HAP-1 (cell line): ENCODE results near the gene MYBPC1.

Source experiments
- DNase-seq, 2 experiments: peaks; one replicate each; pipeline ENCODE4 v3.0.0-alpha.2; 2016 to 2020; ENCODE audit warnings: low spot score in 2 of 2
- H3K27me3 ChIP-seq: fragments of 250-450 bp; sonication (Bioruptor Pico); 2 replicates; pipeline ENCODE4 v1.5.1; 2020; ENCODE audit warnings: low read depth, mild to moderate bottlenecking, moderate library complexity
- H3K36me3 ChIP-seq: fragments of 250-450 bp; sonication (Bioruptor Pico); replicated peaks from 2 replicates; pipeline ENCODE4 v1.5.1; 2020; ENCODE audit warnings: mild to moderate bottlenecking
- H3K4me1 ChIP-seq: fragments of 250-450 bp; sonication (Bioruptor Pico); 2 replicates; pipeline ENCODE4 v1.5.1; 2020; ENCODE audit warnings: mild to moderate bottlenecking
- H3K4me3 ChIP-seq: fragments of 250-450 bp; sonication (Bioruptor Pico); 2 replicates; pipeline ENCODE4 v1.5.1; 2020; ENCODE audit warnings: mild to moderate bottlenecking, moderate library complexity
- H3K9me3 ChIP-seq: fragments of 250-450 bp; sonication (Bioruptor Pico); 2 replicates; pipeline ENCODE4 v1.5.1; 2020; ENCODE audit warnings: mild to moderate bottlenecking, moderate library complexity
- in situ Hi-C: fragments of 300-500 bp; cut with MboI; formaldehyde crosslinking; loops from 3 replicates; pipeline ENCODE4 v1.14.3; 2020; ENCODE audit warnings: low sequenced_read_pairs, inconsistent platforms, mixed read lengths

Gene MYBPC1

DNA sequence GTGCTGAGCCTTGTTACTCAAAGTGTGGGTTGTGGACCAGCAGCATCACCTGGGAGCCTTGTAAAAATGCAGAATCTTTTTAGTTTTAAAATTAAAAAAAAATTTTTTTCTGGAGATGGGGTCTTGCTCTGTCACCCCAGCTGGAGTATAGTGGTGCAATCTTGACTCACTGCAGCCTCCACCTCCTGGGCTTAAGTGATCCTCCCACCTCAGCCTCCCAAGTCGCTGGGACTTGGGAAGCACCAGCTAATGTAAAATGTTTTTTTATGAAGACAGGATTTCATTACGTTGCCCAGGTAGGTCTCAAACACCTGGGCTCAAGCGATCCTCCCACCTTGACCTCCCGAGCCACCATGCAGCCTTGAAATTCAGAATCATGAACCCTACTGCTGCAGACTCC, 14.4 kb downstream of the MYBPC1 start:
- Histone ChIP-seq H3K27me3 (no peaks in the 10 kb centered on the region), H3K36me3 (no peaks in the 10 kb centered on the region), H3K4me1 (peaks cover 8% of the 10 kb centered on the region), H3K4me3 (no peak overlapping the region), H3K9me3 (no peaks in the 10 kb centered on the region)
- no peak for DNase-seq
- in situ Hi-C loops = no loop called here

- no peak for DNase-seq
- Histone ChIP-seq H3K4me1 (no peaks in the 10 kb centered on the region; the same call in 1 of the 2 replicates), H3K9me3 (no peaks in the 10 kb centered on the region), H3K27me3 (no peaks in the 10 kb centered on the region), H3K4me3 (no peak overlapping the region), H3K36me3 (no peaks in the 10 kb centered on the region)
- in situ Hi-C loops = no loop called here
Measured at GRCh38 chr12:101612160-101612916, 17.6 kb downstream of the MYBPC1 start.

- no peak for DNase-seq
- in situ Hi-C loops = no loop called here
- no peaks in the 10 kb centered on the region for H3K36me3 ChIP-seq
- H3K9me3 ChIP-seq = no peaks in the 10 kb centered on the region
- H3K4me1 ChIP-seq = peaks cover 7% of the 10 kb centered on the region
- H3K27me3 ChIP-seq = no peaks in the 10 kb centered on the region
- H3K4me3 ChIP-seq = no peak overlapping the region
Measured at GRCh38 chr12:101616027-101616494, 21.3 kb downstream of the MYBPC1 start.

- no peaks in the 10 kb centered on the region for H3K36me3 ChIP-seq
- no peaks in the 10 kb centered on the region for H3K9me3 ChIP-seq
- no peaks in the 10 kb centered on the region for H3K27me3 ChIP-seq
- H3K4me1 ChIP-seq = peaks cover 12% of the 10 kb centered on the region
- DNase-seq = no peak
- no peak overlapping the region for H3K4me3 ChIP-seq
- in situ Hi-C loops = no loop called here
Measured at GRCh38 chr12:101619026-101619786, 24.4 kb downstream of the MYBPC1 start.

- Histone ChIP-seq H3K27me3 (no peaks in the 10 kb centered on the region), H3K36me3 (no peaks in the 10 kb centered on the region), H3K4me3 (no peak overlapping the region), H3K4me1 (peaks cover 12% of the 10 kb centered on the region), H3K9me3 (no peaks in the 10 kb centered on the region)
- DNase-seq = no peak
- in situ Hi-C loops = no loop called here
Measured at GRCh38 chr12:101619858-101620761, 25.3 kb downstream of the MYBPC1 start.

- in situ Hi-C loops = no loop called here
- DNase-seq = no peak
- Histone ChIP-seq H3K27me3 (no peaks in the 10 kb centered on the region), H3K4me1 (peaks cover 15% of the 10 kb centered on the region), H3K36me3 (no peaks in the 10 kb centered on the region), H3K9me3 (no peaks in the 10 kb centered on the region), H3K4me3 (no peak overlapping the region)
Measured at GRCh38 chr12:101620762-101621133, 26.0 kb downstream of the MYBPC1 start.

GRCh38 chr12:101628676-101629075, 33.9 kb downstream of the MYBPC1 start:
- Histone ChIP-seq H3K36me3 (no peaks in the 10 kb centered on the region), H3K9me3 (no peaks in the 10 kb centered on the region), H3K4me3 (no peak overlapping the region), H3K27me3 (no peaks in the 10 kb centered on the region), H3K4me1 (peaks cover 4% of the 10 kb centered on the region)
- no peak for DNase-seq
- in situ Hi-C loops = no loop called here

GRCh38 chr12:101634724-101635123, 40.0 kb downstream of the MYBPC1 start:
- DNase-seq = no peak
- H3K27me3 ChIP-seq = no peaks in the 10 kb centered on the region
- H3K36me3 ChIP-seq = no peaks in the 10 kb centered on the region
- no peak overlapping the region for H3K4me3 ChIP-seq
- in situ Hi-C loops = no loop called here
- H3K4me1 ChIP-seq = no peaks in the 10 kb centered on the region
- no peaks in the 10 kb centered on the region for H3K9me3 ChIP-seq

DNA sequence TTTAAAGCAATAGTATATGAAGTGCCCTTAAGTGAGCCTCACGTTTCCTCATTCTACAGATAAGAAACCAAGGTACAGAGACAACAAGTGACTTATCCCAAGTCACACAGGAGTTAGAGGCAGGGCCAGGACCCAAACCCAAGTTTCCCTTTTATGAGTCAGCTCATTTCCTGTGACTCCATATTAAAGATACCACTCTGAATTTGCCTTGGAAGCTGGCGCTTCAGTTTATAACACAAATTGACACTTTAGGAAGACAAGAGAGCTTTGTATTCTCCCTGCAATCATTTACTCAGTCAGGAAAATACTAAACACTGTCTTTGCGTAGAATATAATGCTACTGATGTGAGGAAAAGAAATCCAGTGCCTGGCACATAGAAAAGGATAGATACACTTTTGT, 43.2 kb downstream of the MYBPC1 start:
- no peak overlapping the region for H3K4me3 ChIP-seq
- H3K27me3 ChIP-seq = no peaks in the 10 kb centered on the region
- no peaks in the 10 kb centered on the region for H3K9me3 ChIP-seq
- no peak for DNase-seq
- no peaks in the 10 kb centered on the region for H3K36me3 ChIP-seq
- no peaks in the 10 kb centered on the region for H3K4me1 ChIP-seq
- in situ Hi-C loops = no loop called here

DNA sequence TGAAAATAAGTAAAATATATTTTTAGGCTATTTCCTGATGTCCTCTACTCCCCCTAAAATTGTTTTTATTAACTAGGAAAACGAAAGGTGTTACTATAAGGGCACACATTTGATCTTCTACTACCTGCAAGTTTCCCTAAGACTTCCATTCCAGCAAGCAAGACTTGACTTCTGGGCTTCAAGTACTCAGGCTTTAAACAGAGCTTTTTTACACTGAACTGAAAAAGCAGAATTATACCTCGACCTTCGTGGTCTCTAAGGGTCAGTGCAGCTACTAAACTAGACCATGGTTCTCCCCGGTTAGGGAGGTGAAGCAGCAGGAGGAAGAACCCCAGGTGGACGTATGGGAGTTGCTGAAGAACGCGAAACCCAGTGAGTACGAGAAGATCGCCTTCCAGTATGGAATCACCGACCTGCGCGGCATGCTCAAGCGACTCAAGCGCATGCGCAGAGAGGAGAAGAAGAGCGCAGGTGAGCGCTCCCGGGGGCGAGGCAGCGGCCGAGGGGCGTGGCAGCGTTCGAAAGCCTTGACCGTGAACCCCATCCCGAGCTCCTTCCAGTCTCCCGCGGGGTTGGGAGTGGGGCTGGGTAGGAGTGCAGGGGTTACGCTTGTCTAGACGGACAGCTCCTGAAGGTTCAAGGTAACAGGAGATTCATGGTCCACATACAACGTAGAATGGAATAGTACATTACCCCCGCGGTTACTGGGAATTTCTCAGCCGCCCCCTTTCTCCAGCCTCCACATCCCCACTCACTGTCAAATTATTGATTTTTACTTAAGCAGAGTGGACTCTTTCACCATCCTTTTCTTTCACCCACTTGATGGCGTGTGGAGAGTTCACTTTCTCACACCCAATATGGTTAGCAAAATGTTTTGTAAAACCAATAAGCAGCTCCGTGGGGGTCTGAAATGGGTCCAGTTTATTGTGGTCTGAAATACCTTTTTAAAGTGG, 47.6 kb downstream of the MYBPC1 start:
- no peak overlapping the region for H3K4me3 ChIP-seq
- no peaks in the 10 kb centered on the region for H3K36me3 ChIP-seq
- in situ Hi-C loops = no loop called here
- H3K27me3 ChIP-seq = no peaks in the 10 kb centered on the region
- peaks cover 16% of the 10 kb centered on the region for H3K4me1 ChIP-seq
- DNase-seq = no peak
- no peaks in the 10 kb centered on the region for H3K9me3 ChIP-seq

DNA sequence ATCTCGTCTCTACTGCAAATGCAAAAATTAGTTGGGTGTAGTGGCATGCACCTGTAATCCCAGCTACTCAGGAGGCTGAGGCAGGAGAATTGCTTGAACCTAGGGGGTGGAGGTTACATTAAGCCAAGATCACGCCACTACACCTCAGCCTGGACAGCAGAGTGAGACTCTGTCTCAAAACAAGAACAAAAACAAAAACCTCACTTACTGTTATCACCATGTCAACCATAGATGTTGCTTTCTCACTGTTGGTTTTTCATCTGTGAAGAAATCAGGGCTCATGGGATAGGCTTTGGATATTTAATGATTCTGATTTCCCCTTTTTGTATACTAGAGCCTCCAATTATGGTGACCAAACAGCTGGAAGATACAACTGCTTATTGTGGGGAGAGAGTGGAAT, 52.9 kb downstream of the MYBPC1 start:
- Histone ChIP-seq H3K4me3 (no peak overlapping the region), H3K36me3 (no peaks in the 10 kb centered on the region), H3K4me1 (peaks cover 17% of the 10 kb centered on the region), H3K27me3 (no peaks in the 10 kb centered on the region), H3K9me3 (no peaks in the 10 kb centered on the region)
- in situ Hi-C loops = no loop called here
- no peak for DNase-seq

- Histone ChIP-seq H3K4me3 (no peak overlapping the region), H3K36me3 (no peaks in the 10 kb centered on the region), H3K4me1 (peaks cover 21% of the 10 kb centered on the region), H3K9me3 (no peaks in the 10 kb centered on the region), H3K27me3 (no peaks in the 10 kb centered on the region)
- in situ Hi-C loops = no loop called here
- no peak for DNase-seq
Measured at GRCh38 chr12:101648195-101648594, 53.4 kb downstream of the MYBPC1 start.
